22Rv1 (cell line): ENCODE measurements around the gene IRF1.

ENCODE experiments used
- CTCF ChIP-seq: fragments of 450-650 bp; IDR thresholded peaks from 2 replicates; pipeline ENCODE4 v1.5.1; 2017; ENCODE audit warnings: mild to moderate bottlenecking
- ZFX ChIP-seq: fragments of 450-650 bp; IDR thresholded peaks from 2 replicates; pipeline ENCODE4 v1.6.1; 2017; ENCODE audit warnings: antibody characterized with exemption, borderline replicate concordance

GRCh38 chr5:132498686-132499271 is 8.2 kb upstream of the IRF1 start:
- TF ChIP-seq CTCF (no peak), ZFX (no peak)
